ENCODE measurements around the gene TCHP. TPM values are rescaled to one million over a fixed set of nuclear protein-coding genes. Genes with fewer than 3 reads are reported as not detected.
"Not testable (repeated sequence)": the region's sequence is repeated elsewhere in the genome, so short reads cannot be mapped to it uniquely, and the experiment has no call there.

TCHP gene, protein sequence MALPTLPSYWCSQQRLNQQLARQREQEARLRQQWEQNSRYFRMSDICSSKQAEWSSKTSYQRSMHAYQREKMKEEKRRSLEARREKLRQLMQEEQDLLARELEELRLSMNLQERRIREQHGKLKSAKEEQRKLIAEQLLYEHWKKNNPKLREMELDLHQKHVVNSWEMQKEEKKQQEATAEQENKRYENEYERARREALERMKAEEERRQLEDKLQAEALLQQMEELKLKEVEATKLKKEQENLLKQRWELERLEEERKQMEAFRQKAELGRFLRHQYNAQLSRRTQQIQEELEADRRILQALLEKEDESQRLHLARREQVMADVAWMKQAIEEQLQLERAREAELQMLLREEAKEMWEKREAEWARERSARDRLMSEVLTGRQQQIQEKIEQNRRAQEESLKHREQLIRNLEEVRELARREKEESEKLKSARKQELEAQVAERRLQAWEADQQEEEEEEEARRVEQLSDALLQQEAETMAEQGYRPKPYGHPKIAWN
- 10 to 100 TPM; 12.4 to 29.4 (median 17.6) TPM for total RNA-seq

DNA sequence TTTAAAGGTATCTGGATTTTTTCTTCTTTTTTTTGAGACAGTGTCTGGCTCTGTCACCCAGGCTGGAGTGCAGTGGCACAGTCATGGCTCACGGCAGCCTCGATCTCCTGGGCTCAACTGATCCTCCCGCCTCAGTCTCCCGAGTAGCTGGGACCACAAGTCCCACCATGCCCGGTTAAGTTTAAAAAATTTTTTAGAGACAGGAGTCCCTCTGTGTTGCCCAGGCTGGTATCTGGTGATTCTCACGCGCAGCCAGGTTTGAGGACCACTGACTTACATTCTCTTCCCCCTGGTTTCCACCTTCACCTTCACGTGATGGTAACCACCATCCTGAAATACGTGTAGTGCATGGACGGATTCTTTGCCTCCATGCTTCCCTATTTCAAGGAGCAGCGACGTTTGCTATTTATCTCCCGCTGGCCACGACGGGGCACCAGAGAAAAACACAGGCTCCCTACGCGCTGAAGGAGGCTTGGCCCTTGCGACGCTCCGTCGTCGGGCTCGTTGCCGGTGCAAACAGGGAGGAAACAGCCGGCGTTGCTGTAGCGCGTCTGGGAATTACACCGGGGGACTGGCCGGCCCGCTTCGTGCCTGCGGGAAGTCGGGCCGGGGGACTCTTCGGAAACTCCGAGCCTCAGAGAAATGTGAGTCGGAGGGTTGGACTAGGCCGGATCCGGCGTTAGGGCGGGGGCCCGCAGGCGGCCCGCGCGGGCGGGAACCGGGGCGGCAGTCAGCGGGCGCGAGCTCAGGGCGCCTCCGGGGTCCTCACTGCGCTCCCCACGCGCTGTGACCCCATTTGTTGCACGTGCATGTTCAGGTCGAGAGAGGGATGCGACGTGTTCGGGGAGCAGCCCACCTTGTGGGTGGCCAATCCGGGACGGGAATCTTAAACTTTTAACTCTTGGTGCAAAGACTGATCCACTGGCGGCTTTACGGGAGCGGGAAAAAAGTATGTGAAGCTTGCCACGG lies at the start of gene TCHP:
Gene TCHP, plus strand, starts transcription at position 492 of the 969 bp plus-strand sequence. CDS start 2,753 bp downstream, outside the sequence.
- Histone ChIP-seq H3K4me1 (peaks cover 0 to 37% (median 14%) of the 10 kb centered on the region in 3 donors), H3K36me3 (peaks cover 0 to 23% of the 10 kb centered on the region in 2 donors), H3K9me3 (no peaks in the 10 kb centered on the region), H3K4me3 (peak within 1 kb of the TSS; percentile 59 to 91), H3K27me3 (no peaks in the 10 kb centered on the region), H3K27ac (peak within 1 kb of the TSS; percentile 6 to 89 (median 85))
- TF ChIP-seq POLR2A (IDR thresholded peaks at IDR 0.05) (peak in 1 of 2 donors; percentile 37), EP300 (IDR thresholded peaks at IDR 0.05) (no peak), POLR2AphosphoS5 (IDR thresholded peaks at IDR 0.05) (peak; percentile 94)
- TF ChIP-seq, protein P1, sequence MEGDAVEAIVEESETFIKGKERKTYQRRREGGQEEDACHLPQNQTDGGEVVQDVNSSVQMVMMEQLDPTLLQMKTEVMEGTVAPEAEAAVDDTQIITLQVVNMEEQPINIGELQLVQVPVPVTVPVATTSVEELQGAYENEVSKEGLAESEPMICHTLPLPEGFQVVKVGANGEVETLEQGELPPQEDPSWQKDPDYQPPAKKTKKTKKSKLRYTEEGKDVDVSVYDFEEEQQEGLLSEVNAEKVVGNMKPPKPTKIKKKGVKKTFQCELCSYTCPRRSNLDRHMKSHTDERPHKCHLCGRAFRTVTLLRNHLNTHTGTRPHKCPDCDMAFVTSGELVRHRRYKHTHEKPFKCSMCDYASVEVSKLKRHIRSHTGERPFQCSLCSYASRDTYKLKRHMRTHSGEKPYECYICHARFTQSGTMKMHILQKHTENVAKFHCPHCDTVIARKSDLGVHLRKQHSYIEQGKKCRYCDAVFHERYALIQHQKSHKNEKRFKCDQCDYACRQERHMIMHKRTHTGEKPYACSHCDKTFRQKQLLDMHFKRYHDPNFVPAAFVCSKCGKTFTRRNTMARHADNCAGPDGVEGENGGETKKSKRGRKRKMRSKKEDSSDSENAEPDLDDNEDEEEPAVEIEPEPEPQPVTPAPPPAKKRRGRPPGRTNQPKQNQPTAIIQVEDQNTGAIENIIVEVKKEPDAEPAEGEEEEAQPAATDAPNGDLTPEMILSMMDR (IDR thresholded peaks at IDR 0.05): peak in 3 of 4 experiments; percentile 27 to 55 (median 31)
- WGBS, 2 donors (ENCODE audit: low coverage in 1 of 2): 4% methylated on average over 12 of the region's 69 CpGs; no CpG with 5 or more reads in 1 of the 2 donors
- ATAC-seq: peak; percentile 89

DNA sequence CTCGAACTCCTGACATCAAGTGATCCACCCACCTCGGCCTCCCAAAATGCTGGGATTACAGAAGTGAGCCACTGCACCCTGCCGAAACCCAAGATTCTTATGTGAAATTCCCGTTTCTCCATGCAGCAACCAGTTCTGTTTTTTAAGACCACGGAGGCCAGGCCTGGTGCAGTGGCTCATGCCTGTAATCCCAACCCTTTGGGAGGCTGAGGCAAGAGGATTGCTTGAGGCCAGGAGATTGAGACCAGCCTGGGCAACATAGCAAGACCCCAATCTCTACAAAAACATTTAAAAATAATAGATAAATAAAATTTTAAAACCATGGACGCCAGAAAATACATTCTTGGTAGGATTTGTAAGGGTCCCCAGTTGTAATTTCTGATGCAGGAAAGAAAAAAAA lies 49.6 kb upstream of the TCHP start:
- H3K4me1 ChIP-seq, H3K27ac ChIP-seq, H3K9me3 ChIP-seq, H3K27me3 ChIP-seq, ATAC-seq, H3K4me3 ChIP-seq: not testable (repeated sequence)
- peaks cover 0 to 47% of the 10 kb centered on the region in 2 donors for H3K36me3 ChIP-seq
- 75 to 81% methylated on average over 1 to 3 of the region's 6 CpGs for whole genome bisulfite sequencing, 2 donors (ENCODE audit: low coverage in 1 of 2)

DNA sequence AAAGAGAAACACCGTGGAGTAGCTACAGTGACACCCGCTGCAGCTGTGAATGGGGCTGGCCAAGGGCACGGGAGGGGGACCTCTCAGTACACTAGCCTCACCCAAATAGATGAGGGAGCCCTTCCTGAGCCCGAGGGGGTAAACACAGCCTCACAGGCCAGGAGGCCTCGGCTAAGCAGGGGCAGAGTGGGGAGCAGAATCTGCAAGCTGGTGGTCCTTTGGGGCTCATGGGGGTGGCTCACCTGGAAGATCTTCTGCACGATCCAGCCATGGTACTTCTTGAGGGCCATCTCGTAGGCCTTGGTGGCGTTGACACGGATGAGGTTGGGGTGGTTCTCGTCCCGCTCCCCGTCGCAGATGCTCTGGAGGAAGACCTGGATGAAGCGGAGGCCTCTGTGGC lies 44.7 kb upstream of the TCHP start:
- H3K4me3 ChIP-seq: no peak overlapping the region
- H3K27ac ChIP-seq: no peak overlapping the region
- H3K4me1 ChIP-seq: no peaks in the 10 kb centered on the region
- H3K27me3 ChIP-seq: no peaks in the 10 kb centered on the region
- H3K9me3 ChIP-seq: no peaks in the 10 kb centered on the region
- WGBS, 2 donors (ENCODE audit: low coverage in 1 of 2): 100% methylated on average over 1 of the region's 14 CpGs; no CpG with 5 or more reads in 1 of the 2 donors
- peaks cover 0 to 79% of the 10 kb centered on the region in 2 donors for H3K36me3 ChIP-seq
- TF ChIP-seq EP300 (IDR thresholded peaks at IDR 0.05) (no peak), POLR2A (IDR thresholded peaks at IDR 0.05) (no peak), POLR2AphosphoS5 (IDR thresholded peaks at IDR 0.05) (no peak)
- TF ChIP-seq, protein P1 (IDR thresholded peaks at IDR 0.05): no peak
- no peak for ATAC-seq

GRCh38 chr12:109857715-109858114 lies 42.4 kb upstream of the TCHP start:
- WGBS, 2 donors (ENCODE audit: low coverage in 1 of 2): no CpG with 5 or more reads among the region's 6 CpGs
- Histone ChIP-seq H3K4me1 (no peaks in the 10 kb centered on the region), H3K27ac (no peak overlapping the region), H3K4me3 (no peak overlapping the region), H3K9me3 (no peaks in the 10 kb centered on the region), H3K36me3 (peaks cover 0 to 74% of the 10 kb centered on the region in 2 donors), H3K27me3 (no peaks in the 10 kb centered on the region)
- ATAC-seq: no peak
- TF ChIP-seq POLR2AphosphoS5 (IDR thresholded peaks at IDR 0.05): no peak
- TF ChIP-seq POLR2A (IDR thresholded peaks at IDR 0.05): no peak
- TF ChIP-seq, protein P1 (IDR thresholded peaks at IDR 0.05): no peak
- no peak for TF ChIP-seq EP300 (IDR thresholded peaks at IDR 0.05)

DNA sequence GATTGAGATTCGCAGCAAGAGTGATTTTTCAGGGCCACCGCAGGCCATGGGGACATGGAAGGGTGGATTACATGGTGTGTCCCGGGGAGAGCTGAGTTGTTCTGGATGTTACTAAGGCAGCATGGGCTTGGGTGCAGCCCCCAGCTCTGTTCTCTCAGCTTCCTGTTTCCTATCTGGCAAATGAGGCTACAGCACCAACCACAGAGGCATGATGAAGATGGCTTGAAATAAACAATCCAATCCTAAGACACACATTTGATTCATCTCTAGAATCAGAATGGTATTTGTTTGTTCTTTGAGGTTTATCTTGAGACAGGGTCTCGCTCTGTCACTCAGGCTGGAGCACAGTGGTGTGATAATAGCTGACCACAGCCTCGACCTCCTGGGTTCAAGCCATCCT lies 41.3 kb upstream of the TCHP start:
- 63 to 94% methylated on average over 2 to 3 of the region's 5 CpGs for WGBS, 2 donors (ENCODE audit: low coverage in 1 of 2)
- ATAC-seq: no peak
- H3K4me1 ChIP-seq: peaks cover 0 to 3% (median 0%) of the 10 kb centered on the region in 3 donors
- H3K27ac ChIP-seq: no peak overlapping the region
- no peak overlapping the region for H3K4me3 ChIP-seq
- TF ChIP-seq POLR2AphosphoS5 (IDR thresholded peaks at IDR 0.05): no peak
- no peak for TF ChIP-seq POLR2A (IDR thresholded peaks at IDR 0.05)
- H3K27me3 ChIP-seq: no peaks in the 10 kb centered on the region
- H3K9me3 ChIP-seq: no peaks in the 10 kb centered on the region
- H3K36me3 ChIP-seq: peaks cover 0 to 66% of the 10 kb centered on the region in 2 donors
